CD4-positive, alpha-beta T cell treated with Interleukin-21 for 1 hour (primary cell): ENCODE results near the gene OAS2.
A peak's percentile ranks its signal among the peaks of the same experiment; 100 is the strongest.
"Not testable (repeated sequence)": the region's sequence is repeated elsewhere in the genome, so short reads cannot be mapped to it uniquely, and the experiment has no call there.

Experiments used
- DNase-seq: peaks from one replicate; pipeline ENCODE4 v3.0.0-alpha.2; 2020

The OAS2 gene

DNA sequence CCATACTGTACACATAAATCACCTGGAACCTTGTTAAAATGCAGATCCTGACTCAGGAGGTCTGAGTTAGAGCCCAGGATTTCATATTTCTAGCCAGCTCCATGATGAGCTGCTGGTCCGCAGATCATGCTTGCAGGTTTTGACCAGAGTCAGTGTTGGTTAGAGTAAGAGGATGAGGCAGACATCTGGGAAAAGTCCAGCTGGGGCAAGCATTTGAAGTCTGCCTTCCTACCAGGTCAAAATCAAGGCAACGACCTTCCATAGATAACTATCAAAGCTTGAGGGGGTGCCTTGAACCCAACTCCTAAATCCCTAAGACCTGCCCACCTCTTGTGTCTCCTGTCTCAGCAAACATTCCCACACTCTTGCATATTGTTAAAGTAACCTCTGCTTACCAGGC, 9.2 kb downstream of the OAS2 start:
- no peak for DNase-seq

DNA sequence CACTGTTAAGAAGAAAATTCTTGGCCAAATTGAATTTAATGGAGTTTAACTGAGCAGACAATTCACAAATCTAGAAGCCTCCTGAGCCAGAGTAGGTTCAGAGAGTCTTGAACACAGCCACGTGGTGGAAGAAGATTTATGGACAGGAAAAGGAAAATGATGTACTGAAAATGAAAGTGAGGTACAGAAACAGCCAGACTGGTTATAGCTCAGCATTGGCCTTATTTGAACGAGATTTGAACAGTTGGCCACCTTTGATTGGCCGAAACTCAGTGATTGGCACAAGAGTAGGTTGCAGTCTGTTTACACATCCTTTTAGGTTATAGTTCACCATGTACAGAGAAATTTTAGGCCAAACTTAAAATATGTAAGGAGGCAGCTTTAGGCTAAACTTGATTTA, 9.9 kb downstream of the OAS2 start:
- DNase-seq: peak; percentile 28

DNA sequence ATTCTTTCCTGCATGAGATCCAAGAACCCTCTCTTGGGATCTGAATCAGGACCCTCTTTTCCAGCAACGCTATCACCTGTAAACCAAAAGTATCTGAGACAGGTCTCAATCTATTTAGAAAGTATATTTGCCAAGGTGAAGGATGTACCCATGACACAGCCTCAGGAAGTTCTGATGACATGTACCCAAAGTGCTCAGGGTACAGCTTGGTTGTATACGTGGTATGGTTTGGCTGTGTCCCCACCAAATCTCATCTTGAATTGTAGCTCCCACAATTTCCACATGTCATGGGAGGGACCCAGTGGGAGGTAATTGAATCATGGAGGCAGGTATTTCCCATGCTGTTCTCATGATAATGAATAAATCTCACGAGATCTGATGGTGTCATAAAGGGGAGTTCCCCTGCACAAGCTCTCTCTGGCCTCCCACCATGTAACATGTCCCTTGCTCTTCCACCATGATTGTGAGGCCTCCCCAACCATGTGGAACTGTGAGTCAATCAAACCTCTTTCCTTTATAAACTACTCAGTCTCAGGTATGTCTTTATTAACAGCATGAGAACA, 10.6 kb downstream of the OAS2 start:
- not testable (repeated sequence) for DNase-seq

DNA sequence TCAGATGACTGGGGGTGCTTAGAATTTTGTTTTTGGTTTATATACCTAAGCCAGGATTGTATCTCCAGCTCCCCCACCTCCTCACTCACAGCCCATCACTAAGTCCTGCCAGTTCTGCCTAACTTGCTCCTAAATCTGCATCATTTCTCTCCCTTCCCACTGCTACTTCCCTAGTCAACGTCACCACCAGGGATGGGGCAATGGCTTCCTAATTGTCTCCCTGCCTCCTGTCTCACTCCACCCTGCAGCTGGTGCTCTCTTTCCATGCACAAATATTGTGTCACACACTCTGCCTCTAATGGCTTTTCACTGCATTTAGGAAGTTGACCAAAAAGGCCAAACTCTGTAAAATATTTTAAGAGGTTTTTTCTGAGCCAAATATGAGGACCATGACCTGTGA, 11.5 kb downstream of the OAS2 start:
- no peak for DNase-seq

DNA sequence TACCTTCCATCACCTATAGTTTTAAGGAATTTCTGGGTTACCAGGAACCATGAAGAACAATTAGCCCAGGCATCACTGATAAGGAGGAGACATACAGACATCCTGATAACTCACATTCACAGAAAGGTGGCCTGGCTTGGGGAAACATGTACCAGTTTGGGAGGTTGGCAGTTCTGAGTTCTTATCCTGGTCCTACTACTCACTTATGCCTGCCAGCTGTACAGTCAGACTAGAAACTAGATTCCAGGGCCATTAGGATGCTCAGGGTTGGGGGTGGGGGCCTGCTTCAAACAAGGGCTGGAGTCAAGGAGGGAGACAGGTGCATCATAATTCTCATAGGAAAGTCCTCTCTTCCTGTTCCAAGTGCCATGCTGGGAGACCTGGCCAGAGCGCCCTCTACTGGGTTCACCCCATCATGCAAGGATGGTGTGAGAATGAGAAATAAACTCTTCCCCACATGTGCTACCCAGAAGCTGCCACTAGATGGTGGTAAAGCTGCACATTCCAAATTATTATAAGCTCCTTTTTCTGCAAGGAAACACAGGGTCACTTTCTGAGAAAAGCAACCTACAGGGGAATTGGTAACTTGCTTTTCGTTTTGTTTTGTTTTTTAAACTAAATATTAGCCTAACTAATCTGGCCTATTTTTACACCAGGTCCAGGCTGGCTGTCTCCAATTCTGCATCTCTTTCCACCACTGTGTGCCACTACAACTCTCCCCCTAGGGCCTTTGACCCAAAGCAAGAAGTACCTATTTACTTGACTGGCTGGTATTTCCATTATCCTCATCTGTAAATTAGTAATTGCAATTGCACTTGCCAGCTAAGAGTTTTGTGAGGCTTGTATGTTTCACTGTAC, 14.5 kb downstream of the OAS2 start:
- peak; percentile 67 for DNase-seq

DNA sequence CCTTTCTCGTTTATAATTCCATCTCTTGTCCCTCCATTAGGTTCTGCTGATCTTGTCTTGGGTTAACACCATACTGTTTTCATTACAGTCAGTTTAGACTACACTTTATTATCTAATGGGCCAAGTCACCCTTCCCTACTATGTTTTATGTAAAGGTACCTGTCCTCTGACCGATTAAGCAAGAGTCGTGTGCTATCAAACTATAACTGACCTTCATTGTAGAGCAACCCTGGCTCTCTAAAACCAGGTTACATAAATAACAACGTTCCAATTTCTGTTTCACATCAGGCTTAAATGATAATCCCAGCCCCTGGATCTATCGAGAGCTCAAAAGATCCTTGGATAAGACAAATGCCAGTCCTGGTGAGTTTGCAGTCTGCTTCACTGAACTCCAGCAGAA, 16.7 kb downstream of the OAS2 start:
- no peak for DNase-seq

DNA sequence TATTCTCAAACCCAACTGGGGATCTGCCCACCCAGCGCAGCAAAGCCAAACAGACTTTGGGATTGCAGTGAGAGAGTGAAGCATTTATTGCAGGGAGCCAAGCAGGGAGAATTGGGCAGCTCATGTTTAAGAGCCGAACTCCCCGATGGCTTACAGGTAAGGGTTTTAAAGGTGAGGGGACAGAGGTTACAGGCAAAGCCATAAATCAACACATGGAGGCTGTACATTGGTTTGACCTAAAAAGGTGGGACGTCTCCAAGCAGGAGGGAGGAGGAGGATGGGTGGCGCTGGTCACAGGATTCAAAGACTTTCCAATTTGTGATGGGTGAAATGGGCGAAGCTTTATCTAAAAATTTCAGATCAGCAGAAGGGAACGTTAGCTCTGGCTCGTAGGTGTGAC, 18.2 kb downstream of the OAS2 start:
- DNase-seq: no peak

DNA sequence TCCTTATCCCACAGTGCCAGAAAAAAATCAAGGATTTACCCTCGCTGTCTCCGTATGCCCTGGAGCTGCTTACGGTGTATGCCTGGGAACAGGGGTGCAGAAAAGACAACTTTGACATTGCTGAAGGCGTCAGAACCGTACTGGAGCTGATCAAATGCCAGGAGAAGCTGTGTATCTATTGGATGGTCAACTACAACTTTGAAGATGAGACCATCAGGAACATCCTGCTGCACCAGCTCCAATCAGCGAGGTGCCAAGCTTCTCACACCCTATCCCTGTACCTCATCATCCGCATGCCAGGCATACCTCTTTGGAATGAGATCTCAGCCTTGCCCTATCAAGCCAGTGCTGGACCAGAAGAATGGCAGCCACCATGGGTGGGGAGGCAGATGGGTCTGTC, 19.2 kb downstream of the OAS2 start:
- DNase-seq: no peak

DNA sequence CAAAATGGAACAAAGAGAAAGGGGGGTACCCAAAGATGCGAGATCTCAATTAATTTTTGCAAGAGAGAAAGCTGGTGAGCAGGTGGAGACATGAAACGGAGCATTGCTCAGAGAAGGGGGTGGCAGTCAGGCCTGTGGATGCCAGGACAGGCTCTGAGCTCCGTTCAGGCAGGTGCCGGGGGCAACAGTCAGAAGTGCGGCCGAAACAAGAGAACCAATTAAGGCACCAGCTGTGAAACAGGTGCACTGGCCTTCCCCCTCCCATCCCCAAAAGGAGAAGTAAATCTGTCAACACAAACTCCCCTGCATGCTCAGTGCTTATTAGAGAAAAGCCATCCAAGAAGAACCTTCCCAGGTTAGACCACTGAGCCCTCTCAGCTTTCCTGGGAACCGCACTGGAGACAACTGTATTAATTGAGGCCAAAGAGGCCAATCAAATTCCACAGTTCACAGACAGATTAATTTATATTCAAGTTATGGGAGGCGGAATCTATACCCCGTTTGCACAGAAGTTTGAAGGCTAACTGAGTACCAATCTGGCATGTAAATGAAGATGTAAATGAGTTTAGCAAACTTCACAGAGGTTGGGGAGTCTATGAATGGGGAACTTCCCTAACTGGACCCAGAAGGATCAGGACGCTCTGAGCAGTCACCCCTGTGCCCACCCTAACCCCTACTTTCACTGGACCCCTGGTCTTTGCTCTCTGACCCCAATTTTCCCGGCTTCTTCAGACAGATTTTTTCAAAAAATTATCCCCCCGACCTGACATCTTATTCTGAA, 20.9 kb downstream of the OAS2 start:
- DNase-seq: no peak

DNA sequence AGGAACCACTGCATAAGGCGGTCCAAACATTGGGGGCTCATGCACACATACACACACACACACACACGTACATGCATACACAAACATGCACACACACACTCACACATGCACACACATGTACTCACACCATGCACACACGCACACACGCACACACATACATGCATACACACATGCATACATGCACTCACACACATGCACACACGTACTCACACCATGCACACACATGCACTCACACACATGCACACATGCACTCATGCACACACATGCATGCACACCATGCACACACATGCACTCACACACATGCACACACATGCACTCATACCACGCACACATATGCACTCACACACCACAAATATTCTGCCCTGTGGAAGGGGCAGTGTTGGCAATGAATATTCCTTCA, 22.1 kb downstream of the OAS2 start:
- no peak for DNase-seq

DNA sequence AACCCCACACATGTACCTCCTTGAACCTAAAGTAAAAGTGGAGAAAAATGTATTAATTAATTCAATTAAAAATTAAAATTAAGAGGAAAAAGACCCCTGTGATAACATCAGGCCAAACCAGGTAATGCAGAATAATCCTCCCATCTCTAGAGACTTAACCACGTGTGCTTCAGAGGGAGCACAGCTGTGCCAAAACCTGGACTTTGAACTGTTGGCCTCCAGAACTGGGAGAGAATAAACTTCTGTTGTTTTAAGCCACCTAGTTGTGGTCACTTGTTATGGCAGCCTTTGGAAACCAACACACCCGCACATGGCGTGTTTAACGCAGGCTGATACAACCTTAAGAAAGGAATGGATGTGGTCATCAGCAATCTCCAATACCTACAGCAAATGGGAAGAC, 23.8 kb downstream of the OAS2 start:
- no peak for DNase-seq

DNA sequence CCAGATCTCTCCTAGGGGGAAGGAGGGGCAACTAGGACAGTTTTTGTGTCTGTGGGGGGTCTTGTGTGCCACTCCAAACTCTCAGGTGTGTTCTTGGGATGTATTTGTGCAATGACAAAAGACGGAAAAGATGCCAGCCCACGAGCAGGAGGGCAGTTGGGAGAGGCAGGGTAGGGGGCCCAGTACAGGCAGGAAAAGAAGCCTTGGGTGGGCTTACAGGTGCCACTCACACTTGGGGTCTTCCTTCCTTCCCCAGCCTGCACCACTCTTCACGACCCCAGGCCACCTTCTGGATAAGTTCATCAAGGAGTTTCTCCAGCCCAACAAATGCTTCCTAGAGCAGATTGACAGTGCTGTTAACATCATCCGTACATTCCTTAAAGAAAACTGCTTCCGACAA, 24.4 kb downstream of the OAS2 start:
- DNase-seq: no peak

DNA sequence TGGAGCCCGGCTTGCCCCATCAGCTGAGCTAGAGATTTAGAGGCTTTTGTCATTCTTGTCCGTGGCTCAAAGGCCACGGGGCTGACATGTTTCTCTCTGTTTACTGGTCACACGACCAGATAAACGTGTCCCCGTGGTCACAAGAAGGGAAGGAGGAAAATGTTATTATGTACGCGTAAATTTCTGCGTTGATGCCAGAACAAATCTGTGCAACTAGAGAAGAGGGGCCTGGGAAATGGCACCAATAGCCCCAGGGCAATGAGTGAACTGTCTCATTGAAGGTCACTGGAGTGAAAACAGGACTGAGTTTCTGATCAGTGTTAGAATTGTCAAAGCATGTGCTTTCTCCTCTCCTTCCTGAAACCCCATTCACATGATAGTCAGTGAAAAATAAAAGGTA, 25.3 kb downstream of the OAS2 start:
- DNase-seq: no peak

DNA sequence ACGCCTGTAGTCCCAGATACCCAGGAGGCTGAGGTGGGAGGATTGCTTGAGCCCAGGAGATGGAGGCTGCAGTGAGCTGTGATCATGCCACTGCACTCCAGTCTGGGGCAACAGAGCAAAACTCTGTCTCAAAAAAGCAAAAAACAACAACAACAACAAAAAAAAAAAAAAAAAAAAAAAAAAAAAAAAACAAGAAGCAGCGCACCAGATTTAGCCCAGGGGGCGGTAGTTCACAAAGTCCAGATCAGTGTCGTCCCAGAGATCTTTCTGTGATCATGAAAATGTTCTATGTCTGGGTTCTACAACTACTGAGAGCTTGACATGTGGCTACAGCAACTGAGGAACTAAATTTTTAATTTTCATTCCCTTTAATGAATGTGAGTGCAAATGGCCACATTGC, 27.4 kb downstream of the OAS2 start:
- no peak for DNase-seq

DNA sequence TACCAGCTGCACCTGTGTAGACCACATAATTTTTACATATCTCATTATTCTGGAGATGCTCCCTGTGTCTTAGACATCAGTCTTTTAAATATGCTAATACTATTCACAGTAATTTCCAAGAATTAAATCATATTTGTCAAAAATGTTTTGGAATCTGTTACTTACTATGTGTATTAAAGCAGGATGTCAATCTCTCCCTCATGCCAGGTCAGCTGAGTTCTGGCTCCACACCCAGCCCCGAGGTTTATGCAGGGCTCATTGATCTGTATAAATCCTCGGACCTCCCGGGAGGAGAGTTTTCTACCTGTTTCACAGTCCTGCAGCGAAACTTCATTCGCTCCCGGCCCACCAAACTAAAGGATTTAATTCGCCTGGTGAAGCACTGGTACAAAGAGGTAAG, 27.9 kb downstream of the OAS2 start:
- no peak for DNase-seq

DNA sequence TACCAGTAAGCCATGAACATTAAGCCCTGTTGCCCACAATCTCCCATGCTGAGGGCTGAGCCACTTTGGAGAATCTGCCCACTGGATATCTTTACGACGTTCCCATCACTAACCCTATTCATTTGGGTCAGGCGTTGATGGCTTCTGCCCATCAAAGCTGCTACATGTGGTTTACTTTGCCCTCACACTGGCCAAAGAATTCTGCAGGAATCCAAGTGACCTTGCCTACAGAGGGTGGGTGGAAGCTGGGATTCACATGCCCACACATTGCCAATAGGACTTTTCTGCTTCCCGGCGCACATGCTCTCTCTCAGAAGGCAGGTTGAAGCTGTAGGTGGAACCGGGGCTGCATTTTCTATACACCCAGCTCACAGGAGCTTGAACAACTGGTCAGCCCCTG, 28.3 kb downstream of the OAS2 start:
- DNase-seq: no peak

DNA sequence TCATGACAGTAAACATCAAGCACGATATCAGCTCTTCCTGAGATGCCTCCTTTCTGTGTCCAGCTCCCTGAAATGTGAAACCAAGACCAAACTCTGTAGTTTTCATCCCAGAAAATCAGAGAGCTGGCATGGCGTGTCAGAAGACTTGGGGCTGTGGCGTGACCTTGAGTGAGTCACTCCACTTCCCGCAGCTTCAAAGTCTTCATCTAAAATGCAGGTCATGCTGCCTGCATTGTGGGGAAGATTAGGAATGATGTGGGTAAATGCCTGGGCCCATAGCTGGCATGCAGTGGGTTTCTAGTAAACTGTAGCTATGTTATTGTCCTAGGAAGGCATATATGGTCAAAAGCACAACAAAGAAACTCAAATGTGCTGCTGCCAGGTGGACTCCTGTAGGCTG, 28.8 kb downstream of the OAS2 start:
- no peak for DNase-seq

DNA sequence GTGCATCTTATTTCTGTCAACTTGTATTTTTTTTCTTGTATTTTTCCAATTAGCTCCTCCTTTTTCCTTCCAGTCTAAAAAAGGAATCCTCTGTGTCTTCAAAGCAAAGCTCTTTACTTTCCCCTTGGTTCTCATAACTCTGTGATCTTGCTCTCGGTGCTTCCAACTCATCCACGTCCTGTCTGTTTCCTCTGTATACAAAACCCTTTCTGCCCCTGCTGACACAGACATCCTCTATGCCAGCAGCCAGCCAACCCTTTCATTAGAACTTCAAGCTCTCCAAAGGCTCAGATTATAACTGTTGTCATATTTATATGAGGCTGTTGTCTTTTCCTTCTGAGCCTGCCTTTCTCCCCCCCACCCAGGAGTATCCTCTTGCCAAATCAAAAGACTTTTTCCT, 32.4 kb downstream of the OAS2 start:
- DNase-seq: no peak

DNA sequence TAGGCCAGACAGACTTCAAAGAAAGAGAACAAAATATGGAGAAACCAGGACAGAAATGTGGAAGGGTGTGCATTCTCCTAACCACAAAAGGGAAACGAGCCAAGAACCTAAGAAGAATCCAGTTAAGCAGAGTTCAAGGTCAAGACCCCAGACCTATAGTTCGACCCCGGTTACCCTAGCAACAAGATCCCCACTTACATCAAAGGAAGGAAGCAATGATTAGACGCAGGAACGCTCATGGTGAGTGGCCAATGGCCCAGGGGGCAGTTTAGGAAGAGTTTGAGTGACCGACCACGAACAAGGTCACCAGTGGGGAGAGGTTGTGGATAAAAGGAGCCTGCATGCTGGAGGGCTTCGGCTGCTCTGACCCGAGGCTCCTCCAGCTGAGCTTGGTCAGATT, 36.2 kb downstream of the OAS2 start:
- no peak for DNase-seq

DNA sequence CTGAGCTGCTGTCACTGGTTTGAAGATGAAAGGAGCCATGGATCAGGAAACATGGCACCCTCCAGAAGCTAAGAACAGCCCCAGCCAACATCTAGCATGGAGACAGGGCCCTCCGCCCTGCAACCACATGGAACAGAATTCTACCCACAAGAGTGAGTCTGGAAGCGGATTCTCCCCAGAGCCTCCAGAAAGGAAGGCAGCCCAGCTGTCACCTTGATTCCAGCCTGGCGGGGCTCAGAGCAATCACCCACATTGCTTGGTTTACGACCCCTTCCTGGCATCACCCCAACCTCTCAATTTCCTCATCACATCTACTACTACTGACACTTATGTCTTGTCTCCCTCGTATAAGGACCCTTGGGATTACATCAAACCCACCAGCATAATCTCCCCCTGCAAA, 38.5 kb downstream of the OAS2 start:
- no peak for DNase-seq

DNA sequence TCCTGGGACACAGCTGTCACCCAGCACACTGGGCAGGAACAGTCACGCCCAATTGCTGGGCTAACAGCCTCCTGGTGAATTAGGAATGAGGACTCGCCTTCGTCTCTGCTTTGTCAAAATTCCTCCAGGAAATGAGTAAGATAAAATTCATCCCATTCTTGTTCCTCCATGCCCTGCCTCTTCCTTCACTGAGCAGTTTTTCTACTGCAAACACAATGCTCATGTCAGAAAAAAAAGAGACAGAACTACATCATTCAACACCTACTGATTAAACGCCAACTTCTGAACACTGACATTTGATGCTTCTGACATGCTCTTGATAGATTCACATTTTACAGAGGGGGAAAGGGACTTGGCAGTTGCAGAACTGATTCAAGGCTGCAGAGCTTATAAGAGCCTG, 40.7 kb downstream of the OAS2 start:
- DNase-seq: no peak

DNA sequence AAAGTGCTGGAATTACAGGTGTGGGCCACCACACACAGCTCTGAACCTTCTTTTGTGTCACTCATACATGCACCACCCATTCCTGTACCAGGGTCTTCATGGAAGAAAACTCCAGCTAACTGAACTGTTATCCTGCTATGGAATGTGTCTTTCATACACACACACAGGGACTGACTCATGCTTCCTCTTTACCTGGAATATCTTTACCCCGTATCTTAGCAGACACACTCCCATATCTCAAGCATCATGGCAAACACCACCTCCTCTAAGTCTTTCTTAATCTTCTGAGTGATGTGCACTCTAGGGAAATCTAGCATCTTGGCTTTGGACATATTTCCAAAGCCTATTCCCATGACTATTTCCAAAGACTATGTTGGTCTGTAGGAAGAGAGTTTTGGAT, 43.2 kb downstream of the OAS2 start:
- DNase-seq: no peak

DNA sequence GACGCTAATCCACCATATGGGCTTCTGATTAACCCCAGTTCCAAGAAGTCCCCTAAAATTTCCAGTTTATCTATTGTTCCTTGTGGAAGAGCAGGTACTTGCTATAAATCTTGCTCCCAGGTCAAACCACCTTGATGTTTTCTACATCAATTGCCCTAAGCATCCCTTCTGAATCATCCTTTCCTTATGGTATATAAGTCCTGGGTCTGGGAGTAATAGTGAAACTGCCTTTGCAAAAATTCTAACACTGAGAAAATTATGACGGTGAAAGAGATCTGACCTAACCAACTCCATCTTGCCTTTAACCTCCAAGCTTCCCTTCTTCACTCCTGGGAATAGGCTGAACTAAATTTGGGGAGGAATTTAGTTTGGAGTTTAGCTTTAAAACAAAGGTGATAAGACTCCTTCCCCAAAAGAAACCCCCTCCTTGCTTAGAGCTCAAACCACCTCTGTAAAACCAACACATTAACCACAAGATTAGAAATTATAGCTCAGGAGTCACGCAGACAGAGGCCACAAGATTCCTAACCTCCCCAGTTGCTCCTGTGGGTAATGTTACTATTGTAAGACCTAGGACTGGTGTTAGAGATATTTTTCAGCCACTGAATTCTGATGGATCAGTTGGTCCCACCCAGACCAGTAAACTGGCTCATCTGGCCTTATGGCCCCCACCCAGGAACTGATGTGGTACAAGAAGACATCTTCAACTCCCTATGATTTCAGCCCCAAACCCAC, 44.4 kb downstream of the OAS2 start:
- DNase-seq: no peak

DNA sequence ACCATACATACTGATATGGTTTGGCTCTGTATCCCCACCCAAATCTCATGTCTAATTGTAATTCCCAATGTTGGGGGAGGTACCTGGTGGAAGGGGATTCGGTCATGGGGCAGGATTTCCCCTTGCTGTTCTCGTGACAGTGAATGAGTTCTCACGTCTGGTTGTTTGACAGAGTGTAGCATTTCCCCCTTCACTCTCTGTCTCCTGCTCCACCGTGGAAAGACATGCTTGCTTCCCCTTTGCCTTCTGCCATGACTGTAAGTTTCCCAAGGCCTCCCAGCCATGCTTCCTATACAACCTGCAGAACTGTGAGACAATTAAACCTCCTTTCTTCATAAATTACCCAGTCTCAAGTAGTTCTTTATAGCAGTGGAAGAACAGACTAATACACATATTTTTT, 49.4 kb downstream of the OAS2 start:
- no peak for DNase-seq
